ENCODE data around the gene PRXL2B. TPM values are rescaled to one million over a fixed set of nuclear protein-coding genes. Genes with fewer than 3 reads are reported as not detected.

The PRXL2B gene
- total RNA-seq, 1 experiment from 2014 or later = 34.8 TPM

GRCh38 chr1:2584686-2585317, 1.8 kb upstream of the PRXL2B start:
- no peaks in the 10 kb centered on the region for H3K9me3 ChIP-seq (ENCODE audit: low read depth, low read length, poor library complexity, severe bottlenecking)
- H3K27ac ChIP-seq (ENCODE audit: low read depth, low read length, poor library complexity, severe bottlenecking) = peak overlapping the region; percentile 90
- H3K4me1 ChIP-seq (ENCODE audit: insufficient read depth, low read length, poor library complexity, severe bottlenecking) = peaks cover 7% of the 10 kb centered on the region
- H3K36me3 ChIP-seq (ENCODE audit: insufficient read depth, low read length, poor library complexity, severe bottlenecking) = no peaks in the 10 kb centered on the region
- no TSS peak for BruUV-seq (replicated peaks)
- intact Hi-C loops (cut with micrococcal nuclease; ENCODE audit: unreplicated experiment) = no loop called here
- H3K27me3 ChIP-seq (replicated peaks; ENCODE audit: insufficient read depth, low read depth, low read length, poor library complexity) = no peaks in the 10 kb centered on the region
- TF ChIP-seq EZH2 (IDR thresholded peaks at IDR 0.05; ENCODE audit: borderline replicate concordance, low read depth, low read length, poor library complexity, severe bottlenecking) = no peak
- TF ChIP-seq, protein P1, sequence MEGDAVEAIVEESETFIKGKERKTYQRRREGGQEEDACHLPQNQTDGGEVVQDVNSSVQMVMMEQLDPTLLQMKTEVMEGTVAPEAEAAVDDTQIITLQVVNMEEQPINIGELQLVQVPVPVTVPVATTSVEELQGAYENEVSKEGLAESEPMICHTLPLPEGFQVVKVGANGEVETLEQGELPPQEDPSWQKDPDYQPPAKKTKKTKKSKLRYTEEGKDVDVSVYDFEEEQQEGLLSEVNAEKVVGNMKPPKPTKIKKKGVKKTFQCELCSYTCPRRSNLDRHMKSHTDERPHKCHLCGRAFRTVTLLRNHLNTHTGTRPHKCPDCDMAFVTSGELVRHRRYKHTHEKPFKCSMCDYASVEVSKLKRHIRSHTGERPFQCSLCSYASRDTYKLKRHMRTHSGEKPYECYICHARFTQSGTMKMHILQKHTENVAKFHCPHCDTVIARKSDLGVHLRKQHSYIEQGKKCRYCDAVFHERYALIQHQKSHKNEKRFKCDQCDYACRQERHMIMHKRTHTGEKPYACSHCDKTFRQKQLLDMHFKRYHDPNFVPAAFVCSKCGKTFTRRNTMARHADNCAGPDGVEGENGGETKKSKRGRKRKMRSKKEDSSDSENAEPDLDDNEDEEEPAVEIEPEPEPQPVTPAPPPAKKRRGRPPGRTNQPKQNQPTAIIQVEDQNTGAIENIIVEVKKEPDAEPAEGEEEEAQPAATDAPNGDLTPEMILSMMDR (conservative IDR thresholded peaks at IDR 0.05; ENCODE audit: low read depth, low read length) = no peak
- peak overlapping the region; percentile 65 for H3K4me3 ChIP-seq (ENCODE audit: low read depth, low read length, poor library complexity, severe bottlenecking)
- POLR2A ChIA-PET (ENCODE audit: low non-redundant PET) = no interaction called here
- DNase-seq (ENCODE audit: low spot score) = no peak
- CTCF ChIA-PET = no interaction called here

DNA sequence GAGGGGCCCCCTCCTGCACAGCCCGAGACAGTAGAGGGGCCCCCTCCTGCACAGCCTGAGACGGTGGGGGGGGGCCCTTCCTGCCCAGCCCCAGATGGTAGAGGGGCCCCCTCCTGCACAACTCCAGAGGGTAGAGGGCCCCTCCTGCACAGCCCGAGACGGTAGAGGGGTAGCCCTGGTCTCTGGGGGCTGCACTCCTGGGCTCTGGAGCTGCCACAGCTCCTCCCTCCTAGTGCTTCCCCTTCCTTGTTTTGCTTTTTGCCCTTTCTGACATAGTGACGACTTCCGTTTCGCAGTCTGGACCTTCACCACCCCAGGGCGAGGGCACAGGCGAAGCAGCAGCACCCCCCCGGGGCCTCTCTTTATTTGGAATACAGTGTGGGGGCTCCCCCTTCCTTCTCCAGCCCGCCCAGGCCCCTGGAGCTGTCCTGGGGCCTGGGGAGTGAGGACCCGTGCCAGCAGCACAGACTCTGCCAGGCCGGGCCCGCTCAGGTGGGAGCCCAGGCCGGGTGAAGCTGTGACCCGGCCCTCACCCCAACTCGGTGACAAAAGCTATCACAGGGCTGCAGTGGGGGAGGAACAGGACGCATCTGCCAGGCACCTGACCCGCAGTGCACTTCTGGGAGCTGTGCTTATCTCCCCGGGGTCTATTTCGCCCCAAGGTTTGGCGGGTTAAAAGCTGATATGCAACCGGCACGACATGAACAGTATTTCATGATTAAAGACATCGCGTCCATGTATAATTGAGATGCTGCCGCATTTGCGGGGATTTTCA, 1.1 kb upstream of the PRXL2B start:
- peak; percentile 52 for DNase-seq (ENCODE audit: low spot score)
- intact Hi-C loops (cut with micrococcal nuclease; ENCODE audit: unreplicated experiment) = no loop called here
- ChIA-PET POLR2A (ENCODE audit: low non-redundant PET) (no interaction called here), CTCF (no interaction called here)
- BruUV-seq (replicated peaks) = no TSS peak
- Histone ChIP-seq H3K9me3 (ENCODE audit: low read depth, low read length, poor library complexity, severe bottlenecking) (no peaks in the 10 kb centered on the region), H3K27me3 (replicated peaks; ENCODE audit: insufficient read depth, low read depth, low read length, poor library complexity) (no peaks in the 10 kb centered on the region), H3K36me3 (ENCODE audit: insufficient read depth, low read length, poor library complexity, severe bottlenecking) (no peaks in the 10 kb centered on the region), H3K4me3 (ENCODE audit: low read depth, low read length, poor library complexity, severe bottlenecking) (peak overlapping the region; percentile 65), H3K4me1 (ENCODE audit: insufficient read depth, low read length, poor library complexity, severe bottlenecking) (peaks cover 7% of the 10 kb centered on the region), H3K27ac (ENCODE audit: low read depth, low read length, poor library complexity, severe bottlenecking) (peak overlapping the region; percentile 90)
- no peak for TF ChIP-seq EZH2 (IDR thresholded peaks at IDR 0.05; ENCODE audit: borderline replicate concordance, low read depth, low read length, poor library complexity, severe bottlenecking)
- TF ChIP-seq, protein P1 (conservative IDR thresholded peaks at IDR 0.05; ENCODE audit: low read depth, low read length) = no peak

DNA sequence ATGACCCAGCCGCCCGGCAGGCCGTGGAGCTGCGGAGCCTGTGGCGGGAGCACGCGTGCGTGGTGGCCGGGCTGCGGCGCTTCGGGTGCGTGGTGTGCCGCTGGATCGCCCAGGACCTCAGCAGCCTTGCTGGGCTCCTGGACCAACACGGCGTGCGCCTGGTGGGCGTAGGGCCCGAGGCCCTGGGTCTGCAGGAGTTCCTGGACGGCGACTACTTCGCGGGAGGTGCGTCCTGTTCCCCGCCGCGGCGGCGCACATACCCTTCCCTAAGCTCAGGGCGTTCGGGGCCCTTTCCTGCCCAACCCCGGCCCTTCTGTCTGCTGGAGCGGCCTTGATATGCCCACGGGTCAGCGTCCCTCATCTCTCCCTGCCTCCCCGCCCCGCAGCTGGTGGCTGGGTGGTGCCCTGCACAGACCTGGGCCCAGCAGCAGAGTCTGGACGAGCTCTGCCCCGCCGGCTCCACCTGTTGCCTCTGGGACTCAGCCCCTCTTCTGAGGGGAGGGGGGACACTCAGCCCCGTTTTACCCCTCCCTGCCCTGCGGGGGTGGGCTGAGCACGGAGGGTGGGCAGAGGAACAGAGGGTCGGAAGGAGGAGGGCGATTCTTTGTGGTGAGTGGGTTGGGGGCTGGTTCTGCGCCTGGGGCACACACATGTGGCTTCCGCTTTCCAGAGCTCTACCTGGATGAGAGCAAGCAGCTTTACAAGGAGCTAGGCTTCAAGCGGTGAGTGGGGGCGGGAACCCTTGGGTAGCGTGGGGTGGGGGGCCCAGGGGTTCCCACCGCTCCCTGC, 688 bp downstream of the PRXL2B start:
- intact Hi-C loops (cut with micrococcal nuclease; ENCODE audit: unreplicated experiment) = no loop called here
- no peak for DNase-seq (ENCODE audit: low spot score)
- POLR2A ChIA-PET (ENCODE audit: low non-redundant PET) = no interaction called here

More for the DNA sequence above, 688 bp downstream of the PRXL2B start:
- Histone ChIP-seq H3K36me3 (ENCODE audit: insufficient read depth, low read length, poor library complexity, severe bottlenecking) (no peaks in the 10 kb centered on the region), H3K4me3 (ENCODE audit: low read depth, low read length, poor library complexity, severe bottlenecking) (peak overlapping the region; percentile 65), H3K4me1 (ENCODE audit: insufficient read depth, low read length, poor library complexity, severe bottlenecking) (peaks cover 7% of the 10 kb centered on the region), H3K9me3 (ENCODE audit: low read depth, low read length, poor library complexity, severe bottlenecking) (no peaks in the 10 kb centered on the region), H3K27ac (ENCODE audit: low read depth, low read length, poor library complexity, severe bottlenecking) (peak overlapping the region; percentile 90), H3K27me3 (replicated peaks; ENCODE audit: insufficient read depth, low read depth, low read length, poor library complexity) (no peaks in the 10 kb centered on the region)
- CTCF ChIA-PET = no interaction called here
- TF ChIP-seq, protein P1 (conservative IDR thresholded peaks at IDR 0.05; ENCODE audit: low read depth, low read length) = no peak
- no peak for TF ChIP-seq EZH2 (IDR thresholded peaks at IDR 0.05; ENCODE audit: borderline replicate concordance, low read depth, low read length, poor library complexity, severe bottlenecking)
- no TSS peak for BruUV-seq (replicated peaks)
